RWPE2 (cell line): ENCODE data around the gene APOBEC3B.

ENCODE experiments used
- ATAC-seq: fragments of 200-7000 bp; cut with Tn5 transposase; 3 replicates; pipeline ENCODE4 v1.9.1; 2021; ENCODE audit warnings: low read depth
- DNase-seq: peaks from one replicate; pipeline ENCODE4 v3.0.0-alpha.2; 2020; ENCODE audit warnings: low spot score
- H3K27ac ChIP-seq: fragments of 450-650 bp; 2 replicates; pipeline ENCODE4 v1.5.1; 2017; ENCODE audit warnings: mild to moderate bottlenecking; ENCODE audit not compliant: poor library complexity, severe bottlenecking
- H3K27me3 ChIP-seq: fragments of 250-450 bp; sonication (Bioruptor Pico); 2 replicates; pipeline ENCODE4 v1.5.1; 2021; ENCODE audit warnings: mild to moderate bottlenecking, moderate library complexity; ENCODE audit not compliant: insufficient read depth, poor library complexity, severe bottlenecking
- H3K36me3 ChIP-seq: fragments of 250-450 bp; sonication (Bioruptor Pico); 2 replicates; pipeline ENCODE4 v1.5.1; 2020; ENCODE audit warnings: low read depth, mild to moderate bottlenecking, moderate library complexity
- H3K4me1 ChIP-seq: fragments of 250-450 bp; sonication (Bioruptor Pico); 2 replicates; pipeline ENCODE4 v1.5.1; 2021; ENCODE audit warnings: mild to moderate bottlenecking, moderate library complexity; ENCODE audit not compliant: insufficient read depth, poor library complexity, severe bottlenecking
- H3K4me3 ChIP-seq: fragments of 250-450 bp; sonication (Bioruptor Pico); 2 replicates; pipeline ENCODE4 v1.5.1; 2021; ENCODE audit warnings: mild to moderate bottlenecking, moderate library complexity; ENCODE audit not compliant: severe bottlenecking
- H3K9me3 ChIP-seq: fragments of 250-450 bp; sonication (Bioruptor Pico); 2 replicates; pipeline ENCODE4 v1.5.1; 2021; ENCODE audit warnings: mild to moderate bottlenecking, moderate library complexity; ENCODE audit not compliant: severe bottlenecking
- TF ChIP-seq, protein P1 (sequence below): fragments of 450-650 bp; IDR thresholded peaks from one replicate; pipeline ENCODE4 v1.5.1; 2017; ENCODE audit warnings: mild to moderate bottlenecking, moderate library complexity; ENCODE audit not compliant: poor library complexity, severe bottlenecking

Gene APOBEC3B

DNA sequence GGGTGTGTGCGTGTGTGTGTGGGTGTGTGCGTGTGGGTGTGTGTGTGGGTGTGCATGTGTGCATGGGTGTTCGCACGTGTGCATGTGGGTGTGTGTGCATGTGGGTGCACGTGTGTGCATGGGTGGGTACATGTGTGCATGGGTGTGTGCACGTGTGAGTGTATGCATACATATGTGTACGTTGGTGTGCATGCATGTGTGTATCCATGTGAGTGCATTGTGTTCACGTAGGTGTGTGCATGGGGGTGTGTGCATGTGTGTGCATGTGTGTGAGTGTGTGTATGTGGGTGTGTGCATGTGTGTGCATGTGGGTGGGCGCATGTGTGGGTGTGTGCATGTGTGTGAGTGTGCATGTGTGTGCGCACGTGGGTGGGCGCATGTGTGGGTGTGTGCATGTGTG lies 44.6 kb upstream of the APOBEC3B start:
- Histone ChIP-seq H3K27me3 (peaks cover 3% of the 10 kb centered on the region), H3K36me3 (no peaks in the 10 kb centered on the region), H3K4me3 (no peak overlapping the region), H3K4me1 (no peaks in the 10 kb centered on the region), H3K27ac (no peak overlapping the region), H3K9me3 (no peaks in the 10 kb centered on the region)
- TF ChIP-seq, protein P1, sequence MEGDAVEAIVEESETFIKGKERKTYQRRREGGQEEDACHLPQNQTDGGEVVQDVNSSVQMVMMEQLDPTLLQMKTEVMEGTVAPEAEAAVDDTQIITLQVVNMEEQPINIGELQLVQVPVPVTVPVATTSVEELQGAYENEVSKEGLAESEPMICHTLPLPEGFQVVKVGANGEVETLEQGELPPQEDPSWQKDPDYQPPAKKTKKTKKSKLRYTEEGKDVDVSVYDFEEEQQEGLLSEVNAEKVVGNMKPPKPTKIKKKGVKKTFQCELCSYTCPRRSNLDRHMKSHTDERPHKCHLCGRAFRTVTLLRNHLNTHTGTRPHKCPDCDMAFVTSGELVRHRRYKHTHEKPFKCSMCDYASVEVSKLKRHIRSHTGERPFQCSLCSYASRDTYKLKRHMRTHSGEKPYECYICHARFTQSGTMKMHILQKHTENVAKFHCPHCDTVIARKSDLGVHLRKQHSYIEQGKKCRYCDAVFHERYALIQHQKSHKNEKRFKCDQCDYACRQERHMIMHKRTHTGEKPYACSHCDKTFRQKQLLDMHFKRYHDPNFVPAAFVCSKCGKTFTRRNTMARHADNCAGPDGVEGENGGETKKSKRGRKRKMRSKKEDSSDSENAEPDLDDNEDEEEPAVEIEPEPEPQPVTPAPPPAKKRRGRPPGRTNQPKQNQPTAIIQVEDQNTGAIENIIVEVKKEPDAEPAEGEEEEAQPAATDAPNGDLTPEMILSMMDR, result no peak
- no peak for DNase-seq
- ATAC-seq, result no peak

DNA sequence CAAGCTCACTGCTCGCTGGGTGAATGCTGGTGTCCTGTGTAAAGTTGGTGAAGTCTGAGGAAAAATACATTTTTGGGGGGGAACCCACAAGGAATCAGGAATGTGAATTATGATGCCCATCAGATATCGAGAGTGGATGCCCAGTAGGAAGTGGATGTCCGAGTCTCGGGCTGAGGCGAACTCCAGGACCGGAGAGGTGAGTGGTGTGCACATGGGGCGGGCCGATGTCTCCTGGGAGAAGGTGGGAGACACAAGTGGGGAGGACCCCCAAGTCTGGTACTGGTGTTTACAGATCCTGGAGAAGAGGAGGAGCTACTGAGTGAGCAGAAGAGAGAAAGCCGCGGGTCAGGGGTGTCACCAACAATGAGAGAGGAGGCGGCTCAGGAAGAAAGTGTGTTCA lies 43.9 kb upstream of the APOBEC3B start:
- ATAC-seq (no peak), DNase-seq (no peak)
- no peak overlapping the region for H3K27ac ChIP-seq
- H3K9me3 ChIP-seq, result no peaks in the 10 kb centered on the region
- H3K4me1 ChIP-seq, result no peaks in the 10 kb centered on the region
- H3K4me3 ChIP-seq, result no peak overlapping the region
- H3K36me3 ChIP-seq, result no peaks in the 10 kb centered on the region
- TF ChIP-seq, protein P1, result no peak
- H3K27me3 ChIP-seq, result no peaks in the 10 kb centered on the region

DNA sequence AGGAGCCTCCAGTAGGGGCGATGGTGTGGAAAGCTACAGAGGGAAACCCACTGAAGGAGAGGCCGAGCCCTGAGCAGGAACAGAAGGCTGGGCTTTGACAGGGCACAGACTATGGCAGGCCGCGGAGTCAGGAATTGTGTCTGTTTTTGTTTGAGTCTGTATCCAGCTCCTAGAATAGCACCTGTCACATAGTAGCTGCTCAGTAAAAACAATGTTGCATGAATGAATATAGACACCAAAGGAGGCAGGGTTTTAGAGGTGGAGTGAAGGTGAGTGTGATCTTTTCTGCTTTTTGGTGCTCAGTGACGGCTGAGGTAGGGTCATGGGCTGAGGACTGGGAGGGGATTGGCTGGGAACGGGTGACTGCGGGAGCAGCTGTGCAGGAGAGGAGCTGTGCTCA lies 43.2 kb upstream of the APOBEC3B start:
- DNase-seq, result no peak
- ATAC-seq, result no peak
- Histone ChIP-seq H3K27me3 (no peaks in the 10 kb centered on the region), H3K27ac (no peak overlapping the region), H3K9me3 (no peaks in the 10 kb centered on the region), H3K36me3 (no peaks in the 10 kb centered on the region), H3K4me3 (no peak overlapping the region), H3K4me1 (no peaks in the 10 kb centered on the region)
- TF ChIP-seq, protein P1, result no peak

DNA sequence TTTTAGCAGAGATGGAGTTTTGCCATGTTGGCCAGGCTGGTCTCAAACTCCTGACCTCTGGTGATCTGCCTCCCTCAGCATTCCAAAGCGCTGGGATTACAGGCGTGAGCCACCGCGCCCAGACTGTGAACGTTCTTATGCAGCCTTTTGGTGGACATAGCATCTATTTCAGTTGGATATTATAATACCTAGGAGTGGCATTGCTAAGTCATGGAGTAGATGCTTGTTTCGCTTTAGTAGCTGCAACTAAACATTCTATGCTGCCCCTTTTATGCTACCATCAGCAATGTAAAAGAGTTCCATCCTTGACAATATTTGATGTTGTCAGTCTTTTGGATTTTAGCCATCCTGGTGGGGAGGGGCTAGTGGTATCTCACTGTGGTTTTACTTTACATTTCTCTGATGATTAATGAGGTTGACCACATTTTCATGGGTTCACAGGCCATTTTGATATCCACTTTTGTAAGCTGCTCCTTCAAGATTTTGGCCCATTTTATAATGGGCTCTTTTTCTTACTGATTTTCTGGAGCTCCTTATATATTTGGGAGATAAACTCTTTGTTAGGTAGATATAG lies 41.2 kb upstream of the APOBEC3B start:
- TF ChIP-seq, protein P1, result no peak
- Histone ChIP-seq H3K36me3 (no peaks in the 10 kb centered on the region), H3K4me3 (no peak overlapping the region), H3K4me1 (no peaks in the 10 kb centered on the region), H3K27ac (no peak overlapping the region), H3K27me3 (peaks cover 5% of the 10 kb centered on the region), H3K9me3 (no peaks in the 10 kb centered on the region)
- no peak for ATAC-seq
- DNase-seq, result no peak

DNA sequence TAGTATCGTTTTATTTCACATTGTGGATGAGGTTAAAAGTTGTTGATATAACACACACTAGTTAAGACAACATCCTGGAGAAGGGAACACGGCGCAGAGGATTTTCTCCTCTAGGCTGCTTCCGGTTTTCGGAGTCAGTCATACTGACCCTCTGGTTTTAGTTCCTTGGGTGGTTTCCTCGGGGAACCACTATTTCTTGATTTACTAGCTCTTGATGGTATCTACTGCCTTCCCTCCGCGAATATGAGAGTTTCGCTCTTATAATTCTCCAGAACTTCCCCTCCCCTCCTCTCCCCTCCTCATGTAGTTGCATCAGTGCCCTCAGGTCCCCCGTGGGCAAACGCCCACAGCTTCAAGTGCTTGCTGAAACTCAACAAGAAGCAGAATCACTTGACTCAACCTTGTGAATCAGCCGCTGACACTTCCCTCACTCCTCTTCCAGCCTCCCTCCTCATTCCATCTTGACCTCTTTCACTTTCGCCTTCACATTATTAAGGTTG lies 40.6 kb upstream of the APOBEC3B start:
- DNase-seq (no peak), ATAC-seq (no peak)
- Histone ChIP-seq H3K4me3 (no peak overlapping the region), H3K27ac (no peak overlapping the region), H3K36me3 (no peaks in the 10 kb centered on the region), H3K27me3 (peaks cover 12% of the 10 kb centered on the region), H3K4me1 (no peaks in the 10 kb centered on the region), H3K9me3 (no peaks in the 10 kb centered on the region)
- TF ChIP-seq, protein P1, result no peak
